HG03521 (cell line): ENCODE results near the gene WNT10A.
"Not testable (repeated sequence)": the region's sequence is repeated elsewhere in the genome, so short reads cannot be mapped to it uniquely, and the experiment has no call there.

ENCODE experiments used
- ATAC-seq: cut with Tn5 transposase; IDR thresholded peaks from one replicate; pipeline ENCODE4 v1.9.1; 2021; ENCODE audit warnings: mild to moderate bottlenecking, moderate library complexity; ENCODE audit not compliant: unreplicated experiment

WNT10A gene

GRCh38 chr2:218927876-218928275, 47.2 kb downstream of the WNT10A start:
- ATAC-seq, result no peak

GRCh38 chr2:218930488-218930887, 49.8 kb downstream of the WNT10A start:
- ATAC-seq, result not testable (repeated sequence)

GRCh38 chr2:218931751-218932150, 51.1 kb downstream of the WNT10A start:
- not testable (repeated sequence) for ATAC-seq
